Ectodermal cell (in vitro differentiated cells): ENCODE results near the gene MTM1.

Experiments
- H3K27ac ChIP-seq: 2 replicates; pipeline ENCODE4 v1.7.0; 2013; ENCODE audit warnings: mild to moderate bottlenecking, low read depth, low read length; ENCODE audit not compliant: insufficient read depth, poor library complexity, severe bottlenecking
- H3K27me3 ChIP-seq: 2 replicates; pipeline ENCODE4 v1.7.0; 2013; ENCODE audit warnings: mild to moderate bottlenecking, low read length; ENCODE audit not compliant: insufficient read depth, control insufficient read depth, poor library complexity, severe bottlenecking
- H3K36me3 ChIP-seq: one replicate; pipeline ENCODE4 v1.7.0; 2013; ENCODE audit warnings: low read length; ENCODE audit not compliant: control insufficient read depth, insufficient read depth
- H3K4me1 ChIP-seq: one replicate; pipeline ENCODE4 v1.7.0; 2013; ENCODE audit warnings: low read length; ENCODE audit not compliant: control insufficient read depth, insufficient read depth
- H3K4me3 ChIP-seq: 2 replicates; pipeline ENCODE4 v1.7.0; 2013; ENCODE audit warnings: low read depth, low read length, control low read depth; ENCODE audit not compliant: insufficient read depth
- H3K9me3 ChIP-seq: 2 replicates; pipeline ENCODE4 v1.7.0; 2013; ENCODE audit warnings: mild to moderate bottlenecking, low read length, moderate library complexity; ENCODE audit not compliant: control insufficient read depth
- WGBS, 2 experiments: methylation state at CpG; one replicate each; pipeline ENCODE4 v1.1.7; 2013; ENCODE audit warnings: missing lambda C conversion rate in 2 of 2; 5-methylcytosine and 5-hydroxymethylcytosine counted together

The MTM1 gene

DNA sequence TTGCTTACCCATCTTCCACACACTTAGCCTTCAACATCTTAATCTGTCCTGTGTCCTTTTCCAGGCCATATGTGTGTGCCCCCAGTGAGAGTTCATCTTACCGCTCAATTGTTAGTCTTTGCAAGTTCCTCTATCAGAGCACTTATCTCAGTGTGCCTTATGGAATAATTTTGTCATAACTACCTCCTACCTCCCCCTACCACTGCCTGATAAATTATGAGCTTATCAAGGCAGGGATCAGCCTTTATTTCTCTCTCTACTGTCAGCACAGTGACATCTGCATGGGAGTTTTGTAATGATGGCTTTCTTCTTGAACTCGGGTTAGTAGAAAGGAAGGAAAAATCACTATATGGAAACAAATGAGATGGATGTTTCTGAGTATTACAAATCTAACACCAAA is 53.2 kb downstream of the MTM1 start:
- 88 to 95% methylated on average over 1 of the region's 2 CpGs for WGBS, 2 experiments
- no peak overlapping the region for H3K27ac ChIP-seq

DNA sequence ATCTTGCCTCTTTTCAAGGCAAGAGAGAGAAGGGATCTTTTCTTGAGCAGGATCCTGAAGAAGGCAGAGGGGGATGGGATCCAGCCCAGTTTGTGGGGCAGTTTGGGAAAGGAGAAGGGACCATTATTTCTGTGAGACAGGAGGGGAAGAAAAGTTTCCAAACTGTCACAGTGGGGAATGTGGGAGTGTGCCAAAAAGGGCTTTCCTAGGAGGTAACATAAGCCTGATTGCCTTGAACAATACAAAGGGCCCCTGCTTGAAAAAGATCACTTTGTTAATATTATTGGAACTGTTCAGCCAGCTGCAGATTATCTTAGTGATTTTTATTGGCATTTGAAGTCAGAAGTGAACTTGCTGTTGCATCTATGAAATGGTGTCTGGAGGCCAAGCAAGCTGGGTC is 55.2 kb downstream of the MTM1 start:
- Histone ChIP-seq H3K9me3 (no peaks in the 10 kb centered on the region), H3K27ac (no peak overlapping the region), H3K27me3 (no peaks in the 10 kb centered on the region), H3K4me1 (no peaks in the 10 kb centered on the region), H3K36me3 (no peaks in the 10 kb centered on the region), H3K4me3 (no peak overlapping the region)

More for the DNA sequence above, 53.2 kb downstream of the MTM1 start:
- Histone ChIP-seq H3K4me3 (no peak overlapping the region), H3K36me3 (no peaks in the 10 kb centered on the region), H3K4me1 (no peaks in the 10 kb centered on the region), H3K9me3 (no peaks in the 10 kb centered on the region), H3K27me3 (no peaks in the 10 kb centered on the region)

DNA sequence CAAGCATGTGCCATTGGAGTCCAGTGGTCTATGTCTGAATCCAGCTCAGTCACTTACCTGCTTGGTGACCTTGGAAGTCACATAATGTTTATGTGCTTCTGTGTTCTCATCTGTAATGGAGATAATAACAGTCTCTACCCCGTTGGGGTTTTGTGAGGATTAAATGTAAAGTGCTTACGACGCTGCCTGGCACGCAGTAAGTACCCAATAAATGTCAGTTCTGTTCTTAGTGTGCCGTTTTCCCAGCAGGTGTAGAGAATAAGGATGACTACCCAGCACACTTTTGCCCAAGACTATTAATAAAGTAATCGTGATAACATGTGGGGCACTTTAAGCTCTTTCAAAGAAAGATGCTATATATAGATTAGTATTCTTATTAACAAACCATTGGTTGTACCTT is 56.7 kb downstream of the MTM1 start:
- 91 to 97% methylated on average over 5 of the region's 6 CpGs for WGBS, 2 experiments
- Histone ChIP-seq H3K27ac (no peak overlapping the region), H3K36me3 (no peaks in the 10 kb centered on the region), H3K4me3 (no peak overlapping the region), H3K9me3 (no peaks in the 10 kb centered on the region), H3K4me1 (no peaks in the 10 kb centered on the region), H3K27me3 (no peaks in the 10 kb centered on the region)

GRCh38 chrX:150625875-150626274 is 57.5 kb downstream of the MTM1 start:
- no peaks in the 10 kb centered on the region for H3K4me1 ChIP-seq
- no peaks in the 10 kb centered on the region for H3K27me3 ChIP-seq
- no peak overlapping the region for H3K4me3 ChIP-seq
- H3K36me3 ChIP-seq, result peaks cover 4% of the 10 kb centered on the region
- H3K27ac ChIP-seq, result no peak overlapping the region
- H3K9me3 ChIP-seq, result no peaks in the 10 kb centered on the region
- 100% methylated on average over 3 of the region's 3 CpGs for WGBS, 2 experiments

DNA sequence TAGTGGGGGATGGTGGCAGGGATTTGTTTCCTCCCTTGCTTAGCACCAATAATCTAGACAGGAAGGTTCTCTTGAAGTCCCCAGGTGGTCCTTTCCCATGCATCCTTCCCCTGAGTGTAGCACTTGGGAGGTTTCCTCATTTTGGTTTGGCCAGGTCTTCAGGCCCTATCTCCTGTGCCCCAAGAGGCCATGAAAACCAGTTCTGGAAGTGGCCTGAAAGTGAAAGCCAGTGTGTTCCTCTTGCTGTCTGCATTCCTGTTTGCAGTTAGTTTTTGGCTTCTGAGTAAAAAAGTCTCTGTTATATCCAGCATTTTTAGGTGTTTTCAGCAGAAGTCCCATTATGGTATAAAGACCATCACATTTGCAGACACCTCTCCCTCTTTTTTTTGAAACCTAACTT is 59.5 kb downstream of the MTM1 start:
- no peak overlapping the region for H3K27ac ChIP-seq
- peaks cover 6% of the 10 kb centered on the region for H3K36me3 ChIP-seq
- no peaks in the 10 kb centered on the region for H3K9me3 ChIP-seq
- H3K4me3 ChIP-seq, result no peak overlapping the region
- H3K4me1 ChIP-seq, result no peaks in the 10 kb centered on the region
- H3K27me3 ChIP-seq, result no peaks in the 10 kb centered on the region

DNA sequence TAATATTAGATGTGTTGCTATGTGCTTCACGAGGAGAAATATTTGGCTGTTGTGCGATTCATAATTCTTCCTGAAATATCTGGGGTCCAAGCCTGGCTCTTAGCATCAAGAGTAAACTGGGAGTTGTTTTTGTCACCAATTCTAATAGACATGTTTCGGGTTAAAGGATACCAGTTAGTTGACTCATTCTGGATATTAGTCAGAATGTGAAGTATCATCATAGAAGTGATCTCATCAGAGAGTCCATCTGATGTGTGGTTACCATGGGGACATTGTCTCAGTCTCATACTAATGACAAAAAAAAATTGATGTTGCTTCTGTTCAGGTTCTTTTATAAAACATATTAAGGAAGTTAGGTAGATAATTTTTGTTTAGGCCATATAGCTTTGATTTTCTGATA is 67.5 kb downstream of the MTM1 start:
- peaks cover 1% of the 10 kb centered on the region for H3K36me3 ChIP-seq
- H3K27me3 ChIP-seq, result no peaks in the 10 kb centered on the region
- no peak overlapping the region for H3K4me3 ChIP-seq
- WGBS, 2 experiments, result 97 to 98% methylated on average over 3 of the region's 3 CpGs
- no peaks in the 10 kb centered on the region for H3K9me3 ChIP-seq
- no peak overlapping the region for H3K27ac ChIP-seq
- H3K4me1 ChIP-seq, result no peaks in the 10 kb centered on the region

DNA sequence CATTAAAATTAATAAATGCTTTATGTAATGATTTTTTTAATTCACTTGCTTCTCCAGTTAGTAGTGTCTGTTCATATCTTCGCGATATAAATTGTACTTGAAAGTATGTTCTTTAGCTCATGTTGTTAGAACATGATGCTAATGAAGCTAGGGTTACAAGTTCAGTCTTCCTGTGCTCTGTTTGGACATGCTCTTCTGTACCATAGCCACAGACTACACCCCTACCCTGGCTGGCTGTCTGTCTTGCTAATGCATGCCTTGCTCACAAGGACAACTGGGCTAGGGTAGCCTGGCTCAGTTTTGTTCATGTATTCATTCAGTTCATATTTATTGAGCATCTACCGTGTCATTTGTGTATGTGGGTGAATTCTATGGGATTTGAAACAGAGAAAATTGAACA is 74.0 kb downstream of the MTM1 start:
- H3K4me1 ChIP-seq, result no peaks in the 10 kb centered on the region
- no peaks in the 10 kb centered on the region for H3K27me3 ChIP-seq
- H3K4me3 ChIP-seq, result no peak overlapping the region
- H3K36me3 ChIP-seq, result peaks cover 5% of the 10 kb centered on the region
- H3K27ac ChIP-seq, result no peak overlapping the region
- no peaks in the 10 kb centered on the region for H3K9me3 ChIP-seq
- WGBS, 2 experiments, result 92 to 100% methylated on average over 2 to 3 of the region's 3 CpGs

DNA sequence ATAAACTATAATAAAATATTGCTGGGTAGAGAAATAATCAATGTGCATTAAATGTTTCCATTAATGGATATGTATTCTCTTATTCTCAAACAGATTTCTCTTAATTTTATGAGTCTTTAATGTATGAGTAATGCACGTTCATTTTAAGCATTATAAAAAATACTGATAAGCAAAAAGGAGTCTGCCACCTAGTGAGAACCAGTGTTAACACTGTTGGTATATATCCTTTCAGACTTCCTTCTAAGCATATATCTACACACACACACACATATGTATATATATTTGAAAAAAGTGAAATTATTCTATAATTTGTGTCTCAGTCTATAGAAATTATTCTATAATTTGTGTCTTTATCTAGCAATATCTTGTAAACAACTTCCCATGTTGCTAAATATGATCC is 74.8 kb downstream of the MTM1 start:
- Histone ChIP-seq H3K36me3 (peaks cover 5% of the 10 kb centered on the region), H3K4me3 (no peak overlapping the region), H3K9me3 (no peaks in the 10 kb centered on the region), H3K4me1 (no peaks in the 10 kb centered on the region), H3K27me3 (no peaks in the 10 kb centered on the region), H3K27ac (no peak overlapping the region)
- WGBS, 2 experiments, result no CpG with 5 or more reads among the region's 1 CpG

GRCh38 chrX:150643958-150644357 is 75.5 kb downstream of the MTM1 start:
- Histone ChIP-seq H3K4me3 (no peak overlapping the region), H3K36me3 (peaks cover 5% of the 10 kb centered on the region), H3K4me1 (no peaks in the 10 kb centered on the region), H3K27me3 (no peaks in the 10 kb centered on the region), H3K27ac (no peak overlapping the region), H3K9me3 (no peaks in the 10 kb centered on the region)
- WGBS, 2 experiments, result no CpG with 5 or more reads among the region's 2 CpGs

GRCh38 chrX:150644422-150644821 is 76.0 kb downstream of the MTM1 start:
- 92 to 95% methylated on average over 4 of the region's 4 CpGs for WGBS, 2 experiments
- peaks cover 5% of the 10 kb centered on the region for H3K36me3 ChIP-seq
- H3K27me3 ChIP-seq, result no peaks in the 10 kb centered on the region
- H3K9me3 ChIP-seq, result no peaks in the 10 kb centered on the region
- H3K4me3 ChIP-seq, result no peak overlapping the region
- no peak overlapping the region for H3K27ac ChIP-seq
- H3K4me1 ChIP-seq, result no peaks in the 10 kb centered on the region

- H3K27ac ChIP-seq, result no peak overlapping the region
- peaks cover 5% of the 10 kb centered on the region for H3K36me3 ChIP-seq
- H3K4me3 ChIP-seq, result no peak overlapping the region
- no peaks in the 10 kb centered on the region for H3K9me3 ChIP-seq
- no peaks in the 10 kb centered on the region for H3K27me3 ChIP-seq
- 77 to 82% methylated on average over 3 to 5 of the region's 5 CpGs for WGBS, 2 experiments
- H3K4me1 ChIP-seq, result no peaks in the 10 kb centered on the region
These were observed 78.9 kb downstream of the MTM1 start for GRCh38 chrX:150647331-150647730.
